Activated CD4-positive, alpha-beta T cell treated with anti-CD3 and anti-CD28 coated beads, Interleukin-2, amount 10 ng/mL, durations not matched to agents 24 days and 14 days (primary cell): Measurements from ENCODE around the gene RAB11FIP4. TPM values are rescaled to one million over a fixed set of nuclear protein-coding genes. Genes with fewer than 3 reads are reported as not detected.

Experiments used
- DNase-seq: peaks from one replicate; pipeline ENCODE4 v3.0.0; 2022
- H3K27ac Mint-ChIP-seq: one replicate; pipeline ENCODE4 v1.8.0; 2022; ENCODE audit warnings: mild to moderate bottlenecking, mixed read lengths
- H3K27me3 Mint-ChIP-seq: one replicate; pipeline ENCODE4 v1.8.0; 2022; ENCODE audit warnings: mixed read lengths
- H3K36me3 Mint-ChIP-seq: one replicate; pipeline ENCODE4 v1.8.0; 2022; ENCODE audit warnings: low read depth, mild to moderate bottlenecking, mixed read lengths
- H3K4me1 Mint-ChIP-seq: one replicate; pipeline ENCODE4 v1.8.0; 2021; ENCODE audit warnings: mixed read lengths
- H3K4me3 Mint-ChIP-seq: one replicate; pipeline ENCODE4 v1.8.0; 2022; ENCODE audit warnings: mild to moderate bottlenecking, moderate library complexity, mixed read lengths
- H3K9me3 Mint-ChIP-seq: one replicate; pipeline ENCODE4 v1.8.0; 2021; ENCODE audit warnings: mixed read lengths
- intact Hi-C: fragments of 100-400 bp; cut with micrococcal nuclease; formaldehyde crosslinking; loops from one replicate; pipeline ENCODE4 v1.15.1; 2023
- total RNA-seq: library from RNA; stranded (reverse); gene quantifications from 2 replicates; pipeline ENCODE4 v1.2.3, GENCODE V29; 2022

Gene RAB11FIP4
- total RNA-seq, 1 donor from 2014 or later = 24.3 TPM

GRCh38 chr17:31560616-31561235, 169.3 kb downstream of the RAB11FIP4 start:
- Mint-ChIP-seq H3K27ac (no peak overlapping the region), H3K36me3 (no peaks in the 10 kb centered on the region), H3K27me3 (peaks cover 22% of the 10 kb centered on the region), H3K4me1 (peaks cover 16% of the 10 kb centered on the region), H3K4me3 (peak overlapping the region; percentile 42), H3K9me3 (no peaks in the 10 kb centered on the region)
- intact Hi-C loops = no loop called here
- no peak for DNase-seq

DNA sequence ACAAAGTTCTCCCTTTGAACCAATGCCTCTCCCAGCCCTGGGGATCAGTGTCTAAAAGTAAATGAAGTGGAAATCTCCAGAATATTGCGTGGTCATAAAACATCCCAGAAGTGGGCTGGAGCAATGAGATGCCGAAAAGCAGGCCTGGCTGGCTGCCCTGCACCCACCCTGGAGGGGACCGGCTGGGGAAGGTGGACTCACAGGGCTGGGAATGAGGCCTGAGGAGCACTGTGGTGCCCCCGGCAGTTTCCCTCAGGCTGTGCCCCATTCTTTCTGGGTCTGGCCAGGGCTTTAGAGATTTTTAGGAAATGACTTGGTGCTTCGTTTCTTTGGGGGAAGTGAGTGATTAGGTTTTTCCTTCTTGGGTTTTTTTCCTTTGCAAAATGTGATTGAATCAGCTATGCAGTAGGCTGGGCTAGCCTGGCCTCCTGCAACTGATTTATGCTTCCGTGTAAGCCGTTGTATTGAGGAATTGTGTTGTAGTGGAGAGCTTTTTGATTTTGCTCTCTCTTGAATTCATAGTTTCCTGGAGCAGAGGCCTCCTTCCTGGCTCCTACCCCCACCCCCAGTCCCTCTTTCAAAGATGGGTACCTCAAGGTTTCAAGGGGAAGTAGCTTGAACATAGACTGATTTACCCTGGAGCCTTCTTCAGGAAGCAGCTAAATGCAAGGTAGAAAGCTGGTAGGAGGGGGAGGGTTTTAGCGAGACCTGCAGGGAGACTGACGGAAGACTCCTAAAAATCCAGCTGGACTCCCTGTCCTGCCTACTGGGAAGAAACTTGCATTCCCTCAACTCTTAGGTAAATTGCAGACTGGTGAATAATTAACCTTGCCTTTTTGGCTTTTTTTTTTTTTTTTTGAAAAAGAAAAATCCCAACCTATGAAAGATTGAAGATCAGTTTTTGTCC, 170.2 kb downstream of the RAB11FIP4 start:
- Mint-ChIP-seq H3K9me3 (no peaks in the 10 kb centered on the region), H3K4me3 (peak overlapping the region; percentile 17), H3K27me3 (peaks cover 20% of the 10 kb centered on the region), H3K4me1 (peaks cover 16% of the 10 kb centered on the region), H3K36me3 (no peaks in the 10 kb centered on the region), H3K27ac (no peak overlapping the region)
- intact Hi-C loops = no loop called here
- no peak for DNase-seq

DNA sequence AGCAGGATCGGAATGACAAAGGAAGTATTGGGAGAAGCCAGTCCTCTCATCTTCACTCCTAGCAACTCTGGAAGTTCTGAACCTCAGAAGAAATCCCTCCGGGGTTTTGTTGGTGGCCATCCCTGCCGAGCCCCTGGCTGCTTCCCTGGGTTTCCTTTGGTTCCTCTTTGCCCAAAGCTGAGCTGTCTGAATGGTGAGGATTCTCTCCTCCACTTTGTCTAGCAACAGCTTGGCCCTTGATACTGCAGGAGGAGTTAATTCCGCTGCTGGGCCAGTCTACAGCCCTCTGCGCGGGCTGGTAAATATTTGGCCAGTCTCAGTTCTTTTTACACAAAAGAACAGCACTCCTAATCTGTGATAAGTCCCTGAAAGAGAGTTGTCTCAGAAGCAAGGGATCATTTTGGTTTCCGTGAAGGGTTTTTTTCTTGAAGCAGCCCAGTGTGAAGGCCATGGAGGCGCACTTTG, 170.9 kb downstream of the RAB11FIP4 start:
- no peak for DNase-seq
- Mint-ChIP-seq H3K4me1 (peaks cover 16% of the 10 kb centered on the region), H3K9me3 (no peaks in the 10 kb centered on the region), H3K4me3 (no peak overlapping the region), H3K27ac (no peak overlapping the region), H3K27me3 (peaks cover 20% of the 10 kb centered on the region), H3K36me3 (no peaks in the 10 kb centered on the region)
- intact Hi-C loops = no loop called here

DNA sequence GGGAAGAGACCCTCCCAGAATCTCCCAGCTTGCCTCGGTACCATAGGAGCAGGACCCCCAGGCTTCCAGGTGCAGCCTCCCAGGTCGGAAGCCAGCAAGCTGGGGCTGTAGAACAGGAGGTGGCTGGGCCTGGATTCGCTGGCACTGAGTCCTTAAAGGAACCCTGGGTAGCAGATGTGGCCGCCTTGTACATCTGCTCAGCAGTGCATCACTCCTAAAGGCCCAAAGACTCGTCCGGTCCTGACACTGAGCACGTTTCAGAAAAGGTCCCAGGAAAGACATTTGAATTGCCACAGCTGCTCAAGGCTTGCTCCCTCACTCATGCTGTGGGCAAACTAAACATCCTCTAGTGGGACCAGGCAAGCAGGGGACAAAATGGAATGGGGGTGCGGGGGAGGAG, 172.8 kb downstream of the RAB11FIP4 start:
- H3K27ac Mint-ChIP-seq = no peak overlapping the region
- DNase-seq = no peak
- H3K27me3 Mint-ChIP-seq = peaks cover 13% of the 10 kb centered on the region
- no peak overlapping the region for H3K4me3 Mint-ChIP-seq
- intact Hi-C loops = no loop called here
- no peaks in the 10 kb centered on the region for H3K36me3 Mint-ChIP-seq
- H3K4me1 Mint-ChIP-seq = peaks cover 16% of the 10 kb centered on the region
- no peaks in the 10 kb centered on the region for H3K9me3 Mint-ChIP-seq

DNA sequence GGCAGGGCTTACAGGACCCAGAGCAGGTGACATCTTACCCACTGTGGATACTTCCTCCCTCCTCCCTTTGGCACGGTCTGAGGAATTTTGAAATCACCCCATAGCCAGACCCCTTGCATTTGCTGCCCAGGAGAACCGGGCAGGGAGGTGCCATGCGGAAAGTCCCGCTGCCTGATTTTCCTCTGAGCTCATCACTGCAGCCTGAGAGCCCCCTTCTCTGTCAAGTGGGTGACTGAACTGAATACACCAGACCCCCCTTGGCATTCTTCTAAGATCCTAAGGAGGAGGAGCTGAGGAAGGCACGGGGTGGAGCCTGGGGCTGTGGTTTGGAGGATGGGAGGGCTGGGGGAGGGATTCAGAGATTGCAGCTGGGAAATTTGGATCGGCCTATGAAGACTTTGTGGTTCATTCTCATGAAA, 173.4 kb downstream of the RAB11FIP4 start:
- Mint-ChIP-seq H3K27ac (no peak overlapping the region), H3K4me3 (no peak overlapping the region), H3K9me3 (no peaks in the 10 kb centered on the region), H3K27me3 (peaks cover 13% of the 10 kb centered on the region), H3K4me1 (peaks cover 16% of the 10 kb centered on the region), H3K36me3 (no peaks in the 10 kb centered on the region)
- intact Hi-C loops = no loop called here
- DNase-seq = no peak

GRCh38 chr17:31565652-31566051, 174.2 kb downstream of the RAB11FIP4 start:
- peaks cover 13% of the 10 kb centered on the region for H3K4me1 Mint-ChIP-seq
- intact Hi-C loops = no loop called here
- no peak overlapping the region for H3K27ac Mint-ChIP-seq
- H3K36me3 Mint-ChIP-seq = no peaks in the 10 kb centered on the region
- H3K9me3 Mint-ChIP-seq = no peaks in the 10 kb centered on the region
- no peak for DNase-seq
- peaks cover 7% of the 10 kb centered on the region for H3K27me3 Mint-ChIP-seq
- H3K4me3 Mint-ChIP-seq = no peak overlapping the region

- peaks cover 2% of the 10 kb centered on the region for H3K27me3 Mint-ChIP-seq
- intact Hi-C loops = no loop called here
- no peak for DNase-seq
- H3K27ac Mint-ChIP-seq = no peak overlapping the region
- H3K36me3 Mint-ChIP-seq = no peaks in the 10 kb centered on the region
- peaks cover 7% of the 10 kb centered on the region for H3K4me1 Mint-ChIP-seq
- H3K9me3 Mint-ChIP-seq = no peaks in the 10 kb centered on the region
- no peak overlapping the region for H3K4me3 Mint-ChIP-seq
Observed at GRCh38 chr17:31566247-31566991, 174.9 kb downstream of the RAB11FIP4 start.

DNA sequence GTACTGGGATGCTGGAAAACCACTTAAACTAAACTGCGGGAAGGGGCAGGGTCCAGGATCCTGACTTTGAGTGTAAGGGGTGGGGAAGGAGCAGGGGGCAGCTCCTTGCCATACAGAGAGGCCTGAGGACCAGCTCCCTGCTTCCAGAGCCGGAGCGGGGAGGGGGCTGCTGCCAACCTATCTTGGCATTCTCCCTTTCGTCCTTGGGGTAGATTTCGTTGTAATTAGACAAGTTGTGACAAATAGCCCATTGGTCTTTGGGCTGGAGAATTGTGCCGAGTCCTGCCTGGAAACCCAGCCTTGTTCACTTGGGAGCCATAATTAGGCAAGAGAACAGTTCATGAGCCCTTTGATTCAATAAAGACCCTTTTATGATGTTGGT, 175.5 kb downstream of the RAB11FIP4 start:
- H3K4me1 Mint-ChIP-seq = peaks cover 2% of the 10 kb centered on the region
- no peak overlapping the region for H3K4me3 Mint-ChIP-seq
- intact Hi-C loops = no loop called here
- H3K27ac Mint-ChIP-seq = no peak overlapping the region
- H3K27me3 Mint-ChIP-seq = no peaks in the 10 kb centered on the region
- no peaks in the 10 kb centered on the region for H3K9me3 Mint-ChIP-seq
- no peaks in the 10 kb centered on the region for H3K36me3 Mint-ChIP-seq
- DNase-seq = no peak

GRCh38 chr17:31568121-31568520, 176.6 kb downstream of the RAB11FIP4 start:
- peaks cover 2% of the 10 kb centered on the region for H3K4me1 Mint-ChIP-seq
- no peaks in the 10 kb centered on the region for H3K36me3 Mint-ChIP-seq
- H3K9me3 Mint-ChIP-seq = no peaks in the 10 kb centered on the region
- no peak overlapping the region for H3K27ac Mint-ChIP-seq
- H3K27me3 Mint-ChIP-seq = no peaks in the 10 kb centered on the region
- intact Hi-C loops = no loop called here
- H3K4me3 Mint-ChIP-seq = no peak overlapping the region
- DNase-seq = no peak

- no peak for DNase-seq
- peaks cover 2% of the 10 kb centered on the region for H3K4me1 Mint-ChIP-seq
Observed at GRCh38 chr17:31568539-31568938, 177.1 kb downstream of the RAB11FIP4 start.

GRCh38 chr17:31570231-31570630, 178.8 kb downstream of the RAB11FIP4 start:
- intact Hi-C loops = no loop called here
- Mint-ChIP-seq H3K4me3 (no peak overlapping the region), H3K4me1 (peaks cover 2% of the 10 kb centered on the region)

More at GRCh38 chr17:31568539-31568938, 177.1 kb downstream of the RAB11FIP4 start:
- H3K27me3 Mint-ChIP-seq = no peaks in the 10 kb centered on the region
- no peak overlapping the region for H3K4me3 Mint-ChIP-seq
- H3K9me3 Mint-ChIP-seq = no peaks in the 10 kb centered on the region
- intact Hi-C loops = no loop called here
- H3K27ac Mint-ChIP-seq = no peak overlapping the region
- H3K36me3 Mint-ChIP-seq = no peaks in the 10 kb centered on the region

DNA sequence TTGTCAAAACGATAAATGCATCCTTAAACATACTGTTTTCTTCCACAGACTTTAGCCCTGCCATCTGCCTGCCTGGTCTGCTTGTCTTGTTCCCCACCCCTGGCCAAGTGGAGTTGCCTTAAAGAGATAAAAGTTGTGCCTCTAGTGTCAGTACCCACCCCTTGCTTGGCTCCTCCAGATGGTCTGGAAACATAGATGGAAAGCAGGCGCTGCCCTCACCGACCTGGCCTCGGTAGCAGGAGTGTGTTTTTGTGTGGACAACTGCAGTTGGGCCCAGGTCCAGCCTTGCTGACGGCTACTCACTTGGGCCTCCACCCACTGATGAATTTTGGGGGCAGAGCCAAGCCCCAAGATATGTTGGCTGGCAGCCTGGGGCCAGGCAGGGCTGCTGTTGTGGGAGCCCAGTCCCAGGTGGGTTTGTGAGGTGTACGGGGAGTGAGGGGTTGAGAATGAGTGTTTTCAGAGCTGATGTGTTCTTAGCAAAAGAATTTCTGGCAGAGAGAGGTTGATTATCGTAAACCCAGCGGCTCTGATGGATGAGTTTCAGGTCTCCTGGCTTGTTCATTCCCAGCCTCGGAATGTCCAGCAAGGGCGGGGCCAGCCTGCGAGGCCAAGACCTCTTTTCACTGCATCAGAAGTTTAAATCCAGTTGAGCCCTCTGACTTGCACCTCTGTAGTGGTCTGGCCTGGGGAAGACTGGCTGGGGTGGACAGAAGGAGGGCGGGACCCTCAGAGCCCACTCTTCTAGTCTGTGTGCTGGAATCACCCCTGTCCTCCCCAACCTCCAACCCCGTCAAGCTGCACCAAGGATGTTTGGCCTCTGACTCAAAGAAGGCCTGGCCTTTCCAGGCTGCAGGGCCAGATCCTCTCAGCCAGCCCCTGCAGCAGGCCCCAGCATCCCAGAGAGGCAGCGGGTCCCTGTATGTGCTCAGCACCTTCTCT, 179.7 kb downstream of the RAB11FIP4 start:
- intact Hi-C loops = no loop called here
- Mint-ChIP-seq H3K36me3 (no peaks in the 10 kb centered on the region), H3K4me1 (peaks cover 2% of the 10 kb centered on the region), H3K27ac (no peak overlapping the region), H3K9me3 (no peaks in the 10 kb centered on the region), H3K27me3 (no peaks in the 10 kb centered on the region), H3K4me3 (no peak overlapping the region)
- DNase-seq = no peak

More at GRCh38 chr17:31570231-31570630, 178.8 kb downstream of the RAB11FIP4 start:
- Mint-ChIP-seq H3K27ac (no peak overlapping the region), H3K9me3 (no peaks in the 10 kb centered on the region), H3K36me3 (no peaks in the 10 kb centered on the region), H3K27me3 (no peaks in the 10 kb centered on the region)
- DNase-seq = no peak

DNA sequence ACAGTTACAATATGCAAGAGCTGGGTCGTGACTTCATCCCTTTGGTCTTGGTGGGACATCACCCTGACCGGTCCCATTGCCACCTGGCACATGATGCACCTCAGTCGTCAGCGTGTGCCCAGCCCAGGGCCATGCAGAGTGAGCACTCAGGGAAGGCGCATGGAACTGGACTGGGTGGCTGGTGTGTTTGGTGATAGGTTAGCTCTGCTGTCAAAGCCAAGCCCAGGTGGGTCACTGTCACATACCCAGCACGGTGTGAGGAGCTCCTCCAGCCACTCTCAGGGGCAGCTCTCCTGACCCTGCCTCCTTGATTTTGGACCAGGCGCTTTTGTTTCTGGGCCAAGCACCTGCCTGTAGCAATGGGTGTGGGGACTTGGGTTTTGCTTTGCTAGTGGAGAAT, 180.9 kb downstream of the RAB11FIP4 start:
- DNase-seq = no peak
- Mint-ChIP-seq H3K27ac (no peak overlapping the region), H3K27me3 (no peaks in the 10 kb centered on the region), H3K9me3 (no peaks in the 10 kb centered on the region), H3K36me3 (no peaks in the 10 kb centered on the region), H3K4me1 (peaks cover 2% of the 10 kb centered on the region), H3K4me3 (no peak overlapping the region)
- intact Hi-C loops = no loop called here
